HG03108 (cell line): ENCODE data around the gene KCNJ5.

Experiments
- ATAC-seq: cut with Tn5 transposase; IDR thresholded peaks from one replicate; pipeline ENCODE4 v1.9.1; 2021; ENCODE audit warnings: moderate library complexity; ENCODE audit not compliant: unreplicated experiment

Gene KCNJ5

GRCh38 chr11:128890543-128891368, at the start of gene KCNJ5:
Gene KCNJ5, plus strand, starts transcription at chr11:128891356. Its CDS starts 19,918 bp downstream, at chr11:128911274.
- ATAC-seq, result no peak

GRCh38 chr11:128841461-128842072, 49.6 kb upstream of the KCNJ5 start:
- peak; percentile 62 for ATAC-seq

- ATAC-seq, result no peak
Measured at GRCh38 chr11:128843198-128843785, 47.9 kb upstream of the KCNJ5 start.

- ATAC-seq, result no peak
Measured at GRCh38 chr11:128845334-128845780, 45.8 kb upstream of the KCNJ5 start.

- no peak for ATAC-seq
Measured at GRCh38 chr11:128846985-128847384, 44.2 kb upstream of the KCNJ5 start.

GRCh38 chr11:128848815-128849455, 42.2 kb upstream of the KCNJ5 start:
- peak; percentile 72 for ATAC-seq

- ATAC-seq, result no peak
Measured at GRCh38 chr11:128852327-128853023, 38.7 kb upstream of the KCNJ5 start.

- no peak for ATAC-seq
Measured at GRCh38 chr11:128853559-128853958, 37.6 kb upstream of the KCNJ5 start.

GRCh38 chr11:128854841-128855240, 36.3 kb upstream of the KCNJ5 start:
- no peak for ATAC-seq

GRCh38 chr11:128856241-128856640, 34.9 kb upstream of the KCNJ5 start:
- no peak for ATAC-seq

GRCh38 chr11:128857341-128857740, 33.8 kb upstream of the KCNJ5 start:
- no peak for ATAC-seq

- peak; percentile 90 for ATAC-seq
Measured at GRCh38 chr11:128859563-128860441, 31.4 kb upstream of the KCNJ5 start.

- no peak for ATAC-seq
Measured at GRCh38 chr11:128860571-128861361, 30.4 kb upstream of the KCNJ5 start.

GRCh38 chr11:128862406-128862805, 28.8 kb upstream of the KCNJ5 start:
- no peak for ATAC-seq

- ATAC-seq, result no peak
Measured at GRCh38 chr11:128862908-128863660, 28.1 kb upstream of the KCNJ5 start.

- no peak for ATAC-seq
Measured at GRCh38 chr11:128865490-128865889, 25.7 kb upstream of the KCNJ5 start.

GRCh38 chr11:128867277-128867676, 23.9 kb upstream of the KCNJ5 start, which contains the start of gene KCNJ1:
Gene KCNJ1, minus strand, starts transcription at chr11:128867296. Its CDS starts 27,053 bp downstream, at chr11:128840243.
- no peak for ATAC-seq
